ENCODE results near the gene OST4. TPM values are rescaled to one million over a fixed set of nuclear protein-coding genes. Genes with fewer than 3 reads are reported as not detected.

Gene OST4
- total RNA-seq, 4 donors from 2014 or later, result 111 to 217 (median 166) TPM

GRCh38 chr2:27025281-27025800 is 46.1 kb downstream of the OST4 start:
- Histone ChIP-seq H3K4me3 (no peak overlapping the region), H3K27me3 (no peaks in the 10 kb centered on the region), H3K4me1 (peaks cover 0 to 20% (median 15%) of the 10 kb centered on the region in 4 donors), H3K36me3 (peaks cover 0 to 74% (median 0%) of the 10 kb centered on the region in 3 donors), H3K9me3 (no peaks in the 10 kb centered on the region), H3K27ac (no peak overlapping the region)
- DNase-seq (ENCODE audit: low spot score in 2 of 2), result no peak
- TF ChIP-seq EP300 (IDR thresholded peaks at IDR 0.05) (no peak), POLR2A (IDR thresholded peaks at IDR 0.05) (no peak)
- 90 to 91% methylated on average over 13 of the region's 13 CpGs for WGBS, 2 donors

GRCh38 chr2:27024812-27025211 is 46.6 kb downstream of the OST4 start:
- no peak for DNase-seq (ENCODE audit: low spot score in 2 of 2)
- 82 to 90% methylated on average over 12 of the region's 12 CpGs for whole genome bisulfite sequencing, 2 donors
- Histone ChIP-seq H3K9me3 (no peaks in the 10 kb centered on the region), H3K27ac (no peak overlapping the region), H3K4me1 (peaks cover 0 to 25% (median 19%) of the 10 kb centered on the region in 4 donors), H3K27me3 (no peaks in the 10 kb centered on the region), H3K4me3 (no peak overlapping the region), H3K36me3 (peaks cover 0 to 74% (median 0%) of the 10 kb centered on the region in 3 donors)
- no peak for TF ChIP-seq EP300 (IDR thresholded peaks at IDR 0.05)

GRCh38 chr2:27024188-27024587 is 47.3 kb downstream of the OST4 start:
- Histone ChIP-seq H3K27ac (no peak overlapping the region), H3K4me1 (peaks cover 0 to 31% (median 23%) of the 10 kb centered on the region in 4 donors), H3K36me3 (peaks cover 0 to 69% (median 0%) of the 10 kb centered on the region in 3 donors), H3K27me3 (no peaks in the 10 kb centered on the region), H3K9me3 (no peaks in the 10 kb centered on the region), H3K4me3 (no peak overlapping the region)
- no peak for DNase-seq (ENCODE audit: low spot score in 2 of 2)
- TF ChIP-seq EP300 (IDR thresholded peaks at IDR 0.05) (no peak), CTCF (IDR thresholded peaks at IDR 0.05) (no peak), POLR2A (IDR thresholded peaks at IDR 0.05) (no peak)
- 66 to 72% methylated on average over 18 of the region's 18 CpGs for WGBS, 2 donors

DNA sequence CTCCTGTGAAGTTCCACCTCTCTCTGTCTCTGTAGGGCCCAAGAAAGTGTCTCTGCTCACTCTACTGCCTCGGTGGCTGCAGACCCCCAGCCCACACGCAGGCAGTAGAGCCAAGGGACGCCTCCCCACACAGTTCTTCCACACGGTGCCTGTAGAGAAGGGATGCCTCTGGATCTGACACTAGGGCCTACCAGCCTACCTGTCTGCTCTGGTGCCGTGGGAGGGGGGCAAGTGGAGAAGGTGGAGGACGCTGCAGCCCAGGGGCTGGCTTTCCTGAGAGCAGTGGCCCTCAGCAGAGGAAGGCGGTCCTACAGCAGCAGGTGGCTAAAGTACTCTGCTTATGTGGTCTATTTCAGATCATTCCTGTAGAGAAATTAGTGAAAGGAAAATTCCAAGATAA is 47.7 kb downstream of the OST4 start:
- no peak overlapping the region for H3K4me3 ChIP-seq
- H3K27ac ChIP-seq, result no peak overlapping the region
- H3K36me3 ChIP-seq, result peaks cover 0 to 65% (median 0%) of the 10 kb centered on the region in 3 donors
- TF ChIP-seq POLR2A (IDR thresholded peaks at IDR 0.05), result no peak
- no peak for TF ChIP-seq CTCF (IDR thresholded peaks at IDR 0.05)
- no peak for TF ChIP-seq EP300 (IDR thresholded peaks at IDR 0.05)
- H3K9me3 ChIP-seq, result no peaks in the 10 kb centered on the region
- no peaks in the 10 kb centered on the region for H3K27me3 ChIP-seq
- 87 to 90% methylated on average over 7 of the region's 7 CpGs for WGBS, 2 donors
- DNase-seq (ENCODE audit: low spot score in 2 of 2), result no peak
- H3K4me1 ChIP-seq, result peaks cover 0 to 36% (median 25%) of the 10 kb centered on the region in 4 donors

DNA sequence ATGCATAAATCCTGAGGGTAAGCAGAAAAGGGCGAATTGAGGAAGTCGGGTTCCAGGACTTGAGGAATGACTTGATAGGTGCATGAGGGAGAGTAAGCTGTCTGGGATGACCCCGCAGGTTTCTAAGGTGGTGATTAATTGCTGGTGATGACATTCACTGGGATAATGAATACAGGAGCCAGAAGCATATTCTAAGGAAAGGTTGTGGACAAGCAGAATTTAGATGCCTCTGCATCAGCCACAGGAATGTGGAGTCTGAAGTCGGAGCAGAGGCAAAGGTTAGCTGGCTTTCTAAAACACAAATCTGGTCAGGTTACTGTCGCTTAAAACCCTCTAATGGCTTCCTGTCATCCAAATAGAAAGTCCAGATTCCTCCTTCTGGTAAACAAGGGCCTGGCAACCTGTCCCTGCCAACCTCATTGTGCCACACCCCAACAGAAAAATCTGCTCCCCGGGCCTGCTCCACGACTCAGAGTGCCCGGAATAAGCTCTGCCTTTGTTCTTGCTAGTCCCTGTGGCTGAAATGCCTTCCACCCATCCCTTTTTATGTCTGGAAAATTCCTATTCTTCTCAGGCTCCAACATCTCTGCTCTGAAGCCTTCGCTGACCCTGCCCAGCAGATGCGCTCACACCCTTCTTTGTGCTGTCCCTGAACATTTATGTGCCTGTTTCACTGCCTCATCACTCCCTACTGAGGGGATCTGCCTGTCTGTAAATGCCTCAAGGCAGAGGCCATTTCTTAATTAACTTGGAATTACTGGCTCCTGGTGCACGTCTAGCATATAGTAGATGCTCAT is 50.0 kb downstream of the OST4 start:
- Histone ChIP-seq H3K4me1 (peaks cover 0 to 57% (median 27%) of the 10 kb centered on the region in 4 donors), H3K27me3 (no peaks in the 10 kb centered on the region), H3K27ac (peak overlapping the region in 2 of 4 donors; percentile 74 to 75), H3K9me3 (no peaks in the 10 kb centered on the region), H3K4me3 (no peak overlapping the region), H3K36me3 (peaks cover 0 to 44% (median 0%) of the 10 kb centered on the region in 3 donors)
- TF ChIP-seq POLR2A (IDR thresholded peaks at IDR 0.05) (no peak), EP300 (IDR thresholded peaks at IDR 0.05) (no peak), CTCF (IDR thresholded peaks at IDR 0.05) (no peak)
- 61 to 66% methylated on average over 11 of the region's 11 CpGs for WGBS, 2 donors
- no peak for DNase-seq (ENCODE audit: low spot score in 2 of 2)

Other genes with a start within 250 kb of the OST4 start
- not detected for gene DPYSL5, start 223.5 kb downstream of the OST4 start, total RNA-seq
- gene MAPRE3, start 101.0 kb downstream of the OST4 start, total RNA-seq, result 10 to 100 TPM; 16.6 to 26.4 (median 19.7) TPM
- 10 to 100 TPM; 45.7 to 71.4 (median 53.4) TPM for gene TMEM214, start 38.7 kb downstream of the OST4 start, total RNA-seq
- gene AGBL5, start 20.0 kb downstream of the OST4 start, total RNA-seq, result 10 to 100 TPM; 12.1 to 14.4 (median 14.3) TPM
- 10 to 100 TPM; 56.6 to 95.1 (median 70.1) TPM for gene EMILIN1, start 7.0 kb upstream of the OST4 start, total RNA-seq
- gene KHK, start 15.1 kb upstream of the OST4 start, total RNA-seq, result 10 to 100 TPM in 2 of 4 donors, 1 to 10 TPM in 2; 5.1 to 12.2 (median 9.1) TPM
- gene CGREF1, start 47.5 kb upstream of the OST4 start, total RNA-seq, result 10 to 100 TPM in 1 of 4 donors, 1 to 10 TPM in 3; 2.8 to 15.9 (median 8.4) TPM
- under 1 TPM in 3 of 4 donors, not detected in 1; 0.42 to 0.78 (median 0.44) TPM for gene ABHD1, start 52.2 kb upstream of the OST4 start, total RNA-seq
- 100 to 1,000 TPM in 1 of 4 donors, 10 to 100 TPM in 3; 54.4 to 114 (median 80.1) TPM for gene PREB, start 63.0 kb upstream of the OST4 start, total RNA-seq
- not detected for gene PRR30, start 67.8 kb upstream of the OST4 start, total RNA-seq
- not detected for gene TCF23, start 77.3 kb upstream of the OST4 start, total RNA-seq
- gene ATRAID, start 140.4 kb upstream of the OST4 start, total RNA-seq, result 100 to 1,000 TPM; 107 to 210 (median 124) TPM
- gene SLC5A6, start 140.6 kb upstream of the OST4 start, total RNA-seq, result 10 to 100 TPM; 19.0 to 50.0 (median 41.5) TPM
- gene CAD, start 145.7 kb upstream of the OST4 start, total RNA-seq, result 10 to 100 TPM; 18.6 to 69.6 (median 32.9) TPM
- gene SLC30A3, start 191.4 kb upstream of the OST4 start, total RNA-seq, result under 1 TPM in 1 of 4 donors, not detected in 3; 0.44 TPM
- 1 to 10 TPM in 1 of 4 donors, not detected in 3; 2.5 TPM for gene DNAJC5G, start 203.8 kb upstream of the OST4 start, total RNA-seq
- gene TRIM54, start 210.8 kb upstream of the OST4 start, total RNA-seq, result 1 to 10 TPM in 2 of 4 donors, under 1 TPM in 2; 0.21 to 2.7 (median 1.3) TPM
- 10 to 100 TPM; 14.9 to 24.0 (median 16.8) TPM for gene UCN, start 236.8 kb upstream of the OST4 start, total RNA-seq

All from tibial nerve (tissue), 4 donors.